Neural progenitor cell (in vitro differentiated cells): Measurements from ENCODE around the gene TIMP4. TPM values are rescaled to one million over a fixed set of nuclear protein-coding genes. Genes with fewer than 3 reads are reported as not detected.

Experiments used
- DNase-seq: peaks from one replicate; pipeline ENCODE4 v3.0.0-alpha.2; 2016; ENCODE audit warnings: low spot score
- H2AFZ ChIP-seq: fragments of 200-600 bp; sonication (generic); replicated peaks from 2 replicates; pipeline ENCODE4 v1.6.1; 2016; ENCODE audit warnings: antibody characterized with exemption
- H3F3A ChIP-seq: fragments of 200-600 bp; sonication (generic); 2 replicates; pipeline ENCODE4 v1.6.1; 2016; ENCODE audit warnings: antibody characterized with exemption, low read depth
- H3K27ac ChIP-seq: fragments of 200-600 bp; sonication (generic); 2 replicates; pipeline ENCODE4 v1.5.1; 2016; ENCODE audit warnings: mild to moderate bottlenecking
- H3K27me3 ChIP-seq: fragments of 200-600 bp; sonication (generic); 2 replicates; pipeline ENCODE4 v1.6.1; 2016; ENCODE audit warnings: mild to moderate bottlenecking, moderate library complexity
- H3K36me3 ChIP-seq: fragments of 200-600 bp; sonication (generic); 2 replicates; pipeline ENCODE4 v1.5.1; 2016
- H3K4me1 ChIP-seq: fragments of 200-600 bp; sonication (generic); 2 replicates; pipeline ENCODE4 v1.6.1; 2016; ENCODE audit warnings: mixed run types
- H3K4me2 ChIP-seq: fragments of 200-600 bp; sonication (generic); 2 replicates; pipeline ENCODE4 v1.6.1; 2016
- H3K4me3 ChIP-seq: fragments of 200-600 bp; sonication (generic); 2 replicates; pipeline ENCODE4 v1.5.1; 2016
- H3K79me2 ChIP-seq: fragments of 200-600 bp; sonication (generic); 2 replicates; pipeline ENCODE4 v1.6.1; 2016; ENCODE audit warnings: low read depth
- H3K9ac ChIP-seq: fragments of 200-600 bp; sonication (generic); 2 replicates; pipeline ENCODE4 v1.6.1; 2016
- H3K9me3 ChIP-seq: fragments of 200-600 bp; sonication (generic); 2 replicates; pipeline ENCODE4 v1.5.1; 2016; ENCODE audit warnings: low read depth
- H4K20me1 ChIP-seq: fragments of 200-600 bp; sonication (generic); 2 replicates; pipeline ENCODE4 v1.6.1; 2016; ENCODE audit warnings: low read depth
- H3K27ac Mint-ChIP-seq: 3 replicates; pipeline ENCODE4 v1.8.0; 2021; ENCODE audit warnings: mixed read lengths
- H3K27me3 Mint-ChIP-seq: 2 replicates; pipeline ENCODE4 v1.8.0; 2022; ENCODE audit warnings: low read depth, mild to moderate bottlenecking, inconsistent platforms, moderate library complexity, mixed read lengths; ENCODE audit not compliant: insufficient read depth
- H3K36me3 Mint-ChIP-seq: 3 replicates; pipeline ENCODE4 v1.8.0; 2021; ENCODE audit warnings: mixed read lengths
- H3K4me1 Mint-ChIP-seq: 3 replicates; pipeline ENCODE4 v1.8.0; 2021; ENCODE audit warnings: mixed read lengths
- H3K4me3 Mint-ChIP-seq: 3 replicates; pipeline ENCODE4 v1.8.0; 2021; ENCODE audit warnings: mild to moderate bottlenecking, moderate library complexity, mixed read lengths
- H3K9me3 Mint-ChIP-seq: 3 replicates; pipeline ENCODE4 v1.8.0; 2020; ENCODE audit warnings: mixed read lengths
- CTCF ChIP-seq: fragments of 200-600 bp; sonication (generic); IDR thresholded peaks from 2 replicates; pipeline ENCODE4 v1.5.1; 2017; ENCODE audit warnings: antibody characterized with exemption, mild to moderate bottlenecking
- EZH2 ChIP-seq: fragments of 200-600 bp; sonication (generic); IDR thresholded peaks from 2 replicates; pipeline ENCODE4 v1.6.1; 2017; ENCODE audit warnings: antibody characterized with exemption, mild to moderate bottlenecking, moderate library complexity
- EZH2phosphoT487 ChIP-seq: fragments of 200-600 bp; sonication (generic); IDR thresholded peaks from 2 replicates; pipeline ENCODE4 v1.6.1; 2017; ENCODE audit warnings: antibody characterized with exemption
- total RNA-seq: library from RNA; depleted of rRNA; stranded (reverse); fragments of >200 nt; gene quantifications from 2 replicates; pipeline ENCODE4 v1.2.3, GENCODE V29; 2015; ENCODE audit warnings: low replicate concordance

TIMP4 gene
- total RNA-seq, 1 donor from 2014 or later, result 0.07 TPM

GRCh38 chr3:12198301-12198700 lies 39.6 kb upstream of the TIMP4 start:
- Histone ChIP-seq H3K4me1 (peaks cover 2% of the 10 kb centered on the region), H3F3A (no peaks in the 10 kb centered on the region), H3K79me2 (no peaks in the 10 kb centered on the region), H3K9me3 (no peaks in the 10 kb centered on the region), H3K4me2 (no peak overlapping the region), H3K27me3 (no peaks in the 10 kb centered on the region), H4K20me1 (no peaks in the 10 kb centered on the region), H3K9ac (no peak overlapping the region), H3K4me3 (no peak overlapping the region), H2AFZ (no peak overlapping the region), H3K27ac (no peak overlapping the region), H3K36me3 (no peaks in the 10 kb centered on the region)
- Mint-ChIP-seq H3K4me1 (peaks cover 17% of the 10 kb centered on the region), H3K9me3 (no peaks in the 10 kb centered on the region), H3K27me3 (no peaks in the 10 kb centered on the region), H3K27ac (no peak overlapping the region), H3K36me3 (no peaks in the 10 kb centered on the region), H3K4me3 (no peak overlapping the region)
- no peak for DNase-seq
- TF ChIP-seq EZH2, result no peak
- no peak for TF ChIP-seq CTCF
- TF ChIP-seq EZH2phosphoT487, result no peak

DNA sequence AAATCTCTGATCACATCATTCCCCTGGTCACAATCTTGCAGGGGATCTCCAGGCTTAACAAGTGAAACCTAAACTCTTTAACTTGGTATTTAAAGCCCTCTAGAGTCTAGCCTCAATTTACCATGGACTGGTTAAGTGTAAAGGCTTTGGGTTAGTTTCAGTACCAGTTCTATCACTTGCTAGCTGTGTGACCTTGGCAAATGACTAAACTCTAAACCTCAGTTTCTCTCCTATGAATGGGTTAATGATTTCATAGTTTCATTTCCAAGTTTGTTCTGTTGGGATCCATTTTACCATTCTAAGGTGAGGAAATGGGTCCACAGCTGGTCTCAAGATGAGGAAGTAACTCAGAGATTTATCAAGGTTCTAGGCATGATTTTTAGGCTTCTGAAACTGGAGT lies 38.8 kb upstream of the TIMP4 start:
- H3K9ac ChIP-seq, result no peak overlapping the region
- no peaks in the 10 kb centered on the region for H3K36me3 ChIP-seq
- H3F3A ChIP-seq, result no peaks in the 10 kb centered on the region
- H3K9me3 ChIP-seq, result no peaks in the 10 kb centered on the region
- no peaks in the 10 kb centered on the region for H3K9me3 Mint-ChIP-seq
- DNase-seq, result no peak
- no peaks in the 10 kb centered on the region for H3K36me3 Mint-ChIP-seq
- H3K4me1 ChIP-seq, result peaks cover 2% of the 10 kb centered on the region
- no peak for TF ChIP-seq EZH2phosphoT487
- no peak for TF ChIP-seq CTCF
- TF ChIP-seq EZH2, result no peak
- no peak overlapping the region for H2AFZ ChIP-seq
- H3K4me3 Mint-ChIP-seq, result no peak overlapping the region
- no peak overlapping the region for H3K4me3 ChIP-seq
- H3K4me1 Mint-ChIP-seq, result peaks cover 17% of the 10 kb centered on the region
- H3K27ac Mint-ChIP-seq, result no peak overlapping the region
- H3K27me3 Mint-ChIP-seq, result no peaks in the 10 kb centered on the region
- no peak overlapping the region for H3K27ac ChIP-seq
- no peaks in the 10 kb centered on the region for H3K27me3 ChIP-seq
- no peaks in the 10 kb centered on the region for H4K20me1 ChIP-seq
- no peak overlapping the region for H3K4me2 ChIP-seq
- H3K79me2 ChIP-seq, result no peaks in the 10 kb centered on the region

- H3K9ac ChIP-seq, result no peak overlapping the region
- H3K79me2 ChIP-seq, result no peaks in the 10 kb centered on the region
- DNase-seq, result no peak
- no peak overlapping the region for H3K4me3 ChIP-seq
- H2AFZ ChIP-seq, result no peak overlapping the region
- no peaks in the 10 kb centered on the region for H3K36me3 Mint-ChIP-seq
- H3K4me1 Mint-ChIP-seq, result peaks cover 17% of the 10 kb centered on the region
- H3K27ac ChIP-seq, result no peak overlapping the region
- no peaks in the 10 kb centered on the region for H3K36me3 ChIP-seq
- no peaks in the 10 kb centered on the region for H3K9me3 Mint-ChIP-seq
- no peaks in the 10 kb centered on the region for H3F3A ChIP-seq
- TF ChIP-seq EZH2 (no peak), CTCF (no peak), EZH2phosphoT487 (no peak)
- no peak overlapping the region for H3K4me2 ChIP-seq
- no peak overlapping the region for H3K27ac Mint-ChIP-seq
- no peaks in the 10 kb centered on the region for H4K20me1 ChIP-seq
- H3K4me1 ChIP-seq, result peaks cover 2% of the 10 kb centered on the region
- no peaks in the 10 kb centered on the region for H3K9me3 ChIP-seq
- no peaks in the 10 kb centered on the region for H3K27me3 Mint-ChIP-seq
- H3K4me3 Mint-ChIP-seq, result no peak overlapping the region
- no peaks in the 10 kb centered on the region for H3K27me3 ChIP-seq
Observed at GRCh38 chr3:12196684-12197083, 38.0 kb upstream of the TIMP4 start.
